GM21447 (cell line): Measurements from ENCODE around the gene NAA11.

ENCODE experiments used
- ATAC-seq: cut with Tn5 transposase; IDR thresholded peaks from one replicate; pipeline ENCODE4 v1.9.1; 2021; ENCODE audit not compliant: unreplicated experiment

Gene NAA11

DNA sequence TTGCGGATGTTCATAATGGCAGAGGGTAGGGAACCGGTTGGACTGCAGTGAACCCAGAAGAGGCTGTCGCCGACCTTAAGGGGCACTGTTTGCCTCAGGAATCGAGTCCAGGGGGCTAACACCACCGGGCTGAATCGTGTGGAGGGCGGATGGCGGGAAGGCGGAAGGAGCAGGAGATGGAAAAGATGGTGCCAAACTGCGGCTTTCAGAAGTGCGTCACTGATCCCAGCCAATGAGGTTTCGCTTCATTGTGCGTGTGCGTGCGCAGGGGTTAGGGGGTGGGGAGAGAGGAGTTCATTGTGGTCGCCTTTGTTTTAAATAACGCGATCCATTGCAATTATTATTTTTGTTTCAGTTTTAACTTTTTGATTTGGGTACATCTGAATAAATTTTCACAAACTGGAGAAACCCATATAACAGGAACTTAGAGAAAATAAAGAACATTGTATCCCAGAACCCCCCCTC lies at the start of gene NAA11:
TSS of gene NAA11 (minus strand) at position 198 of the 465 bp plus-strand sequence. CDS start at position 14, 184 bp downstream.
- ATAC-seq, result no peak

DNA sequence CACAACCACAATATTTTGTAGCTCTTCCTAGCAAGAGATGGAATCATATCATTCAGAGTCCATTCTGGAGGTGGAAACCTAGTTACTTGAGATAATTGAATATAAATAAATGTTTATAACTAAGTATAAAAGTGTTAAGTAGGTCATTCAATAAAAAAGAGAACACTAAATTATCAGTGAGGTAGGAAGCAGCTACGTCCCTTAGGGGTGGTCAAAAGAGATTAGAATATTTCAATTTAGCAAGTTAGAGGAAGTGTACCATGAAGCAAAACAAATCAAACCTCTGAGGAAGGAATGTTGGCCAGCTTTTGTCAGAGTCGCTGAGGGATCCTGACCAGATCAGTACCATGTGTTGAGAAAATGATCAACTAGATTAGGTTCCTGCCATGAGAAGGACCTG lies 44.2 kb upstream of the NAA11 start:
- no peak for ATAC-seq

DNA sequence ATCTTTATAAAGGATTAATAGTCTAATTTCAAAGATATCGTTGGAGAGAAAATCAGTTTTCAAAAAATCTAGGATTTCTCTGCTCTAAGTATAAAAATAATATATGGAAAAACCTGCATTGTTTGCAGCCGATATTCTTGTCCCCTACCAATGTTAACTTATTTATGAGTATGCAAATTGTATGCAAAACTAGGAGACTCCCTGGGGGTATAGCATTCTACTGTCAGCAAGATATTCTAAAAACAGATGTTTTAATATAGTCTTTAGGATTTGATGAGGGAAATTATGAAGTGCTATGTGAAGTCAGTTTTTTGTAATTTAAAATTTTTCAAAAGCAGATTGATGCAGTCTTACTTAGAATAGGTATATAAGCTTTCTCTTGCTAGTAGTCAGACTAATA lies 41.2 kb upstream of the NAA11 start:
- no peak for ATAC-seq

DNA sequence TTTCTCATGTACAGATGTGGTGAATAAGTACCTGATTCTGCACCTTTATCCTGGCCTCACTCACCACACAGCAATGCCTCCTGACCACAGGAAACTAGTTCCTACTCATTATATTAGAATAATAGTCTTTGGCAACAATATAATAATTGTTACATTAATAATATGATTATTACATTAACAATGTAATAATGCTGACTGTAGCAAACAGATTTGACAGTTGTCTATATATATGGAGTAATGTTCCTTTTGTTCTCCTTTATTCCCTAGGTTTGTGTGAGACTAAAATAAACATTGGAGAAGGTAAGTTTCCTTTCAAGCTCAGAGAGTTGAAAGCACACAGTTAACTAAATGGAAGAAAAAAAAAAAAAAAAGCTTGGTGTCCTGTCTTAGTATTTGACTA lies 40.6 kb upstream of the NAA11 start:
- no peak for ATAC-seq

DNA sequence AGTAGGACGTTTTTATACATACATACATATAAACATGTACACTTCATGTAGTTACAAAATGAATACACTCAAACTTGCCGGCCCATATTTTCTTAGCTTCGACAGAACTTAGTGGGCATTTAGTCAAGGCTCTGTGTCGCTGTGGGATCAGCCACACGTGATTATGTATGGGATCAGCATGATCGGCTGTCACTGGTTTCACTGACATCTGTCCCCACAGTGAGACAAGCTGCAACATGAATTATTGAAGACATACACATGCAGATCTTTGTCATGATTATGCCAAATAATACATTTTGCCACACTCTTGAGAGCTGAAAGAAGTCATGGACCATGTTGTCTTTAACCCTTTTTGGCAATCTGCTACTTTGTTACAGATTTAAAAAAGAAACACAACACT lies 38.2 kb upstream of the NAA11 start:
- ATAC-seq, result no peak

DNA sequence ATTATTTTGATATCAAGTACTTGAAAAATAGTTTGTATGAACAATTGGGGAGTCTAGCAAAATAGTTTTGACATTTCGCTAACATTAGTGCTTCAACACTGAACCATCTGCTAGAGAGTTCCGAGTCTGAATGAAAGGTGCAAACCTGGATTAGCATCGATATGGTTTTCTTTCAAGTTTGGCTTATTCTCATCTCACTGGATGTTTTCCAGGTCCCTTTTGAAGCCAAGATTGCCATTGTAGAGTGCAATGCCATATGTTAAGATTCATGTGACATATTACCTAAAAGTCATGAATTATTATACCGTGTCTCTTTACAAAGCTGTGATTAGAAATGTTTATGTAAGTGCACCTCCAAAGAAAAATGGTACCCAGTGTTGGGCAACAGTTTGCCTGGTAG lies 36.8 kb upstream of the NAA11 start:
- ATAC-seq, result no peak

DNA sequence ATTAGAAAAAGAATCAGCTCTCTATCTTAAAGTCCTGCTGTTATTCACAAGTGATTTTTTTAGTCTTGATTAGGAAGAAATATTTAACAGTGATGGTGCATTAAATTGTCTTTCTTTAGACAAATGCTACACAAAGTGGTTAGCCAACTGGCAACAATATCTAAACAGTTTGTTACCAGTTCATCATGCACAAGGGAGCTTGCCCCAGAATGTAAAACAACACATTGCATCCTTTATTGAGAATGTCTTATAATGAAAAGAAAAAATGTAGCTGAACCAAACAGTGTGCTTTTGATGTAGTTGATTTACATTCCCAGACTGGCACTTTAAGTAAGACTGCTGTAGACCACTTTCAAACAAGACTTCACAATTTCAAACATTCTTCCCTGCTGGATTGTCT lies 34.1 kb upstream of the NAA11 start:
- no peak for ATAC-seq

DNA sequence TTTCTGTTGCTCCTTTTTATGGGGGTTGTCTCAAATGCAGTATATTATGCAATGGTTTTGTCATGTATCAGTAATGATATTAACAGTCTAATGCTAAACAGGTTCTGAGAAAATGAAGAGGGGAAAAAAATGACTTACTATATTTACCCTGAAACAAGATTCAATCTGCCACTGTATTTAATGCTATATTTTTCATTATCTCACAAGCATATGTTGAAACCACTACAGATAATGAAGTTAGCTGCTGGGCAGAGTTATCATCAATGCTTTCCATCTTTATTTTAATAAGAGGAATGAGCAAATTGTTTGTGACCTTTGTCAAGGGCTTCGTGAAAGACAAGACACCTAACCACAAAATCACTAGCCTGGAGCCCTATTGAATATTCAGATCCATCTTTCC lies 32.6 kb upstream of the NAA11 start:
- no peak for ATAC-seq

DNA sequence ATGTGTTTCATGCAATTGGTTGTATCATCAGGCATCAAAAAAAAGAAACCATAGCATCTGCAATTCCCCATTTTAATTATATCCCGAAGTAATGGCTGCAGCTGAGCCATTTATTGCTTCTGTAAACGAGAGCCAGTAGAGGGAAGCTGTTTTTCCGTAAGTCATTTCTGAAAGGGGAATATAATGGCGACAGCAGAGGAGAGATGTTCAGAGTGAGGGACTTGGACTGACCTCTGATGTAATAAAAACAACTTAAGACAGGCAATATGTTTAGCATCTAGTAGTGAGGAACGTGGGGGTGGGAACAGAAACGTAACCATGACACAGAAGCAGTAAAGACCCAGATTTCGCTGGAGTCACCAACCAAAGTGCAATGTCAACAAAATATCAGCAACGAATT lies 31.5 kb upstream of the NAA11 start:
- ATAC-seq, result no peak

DNA sequence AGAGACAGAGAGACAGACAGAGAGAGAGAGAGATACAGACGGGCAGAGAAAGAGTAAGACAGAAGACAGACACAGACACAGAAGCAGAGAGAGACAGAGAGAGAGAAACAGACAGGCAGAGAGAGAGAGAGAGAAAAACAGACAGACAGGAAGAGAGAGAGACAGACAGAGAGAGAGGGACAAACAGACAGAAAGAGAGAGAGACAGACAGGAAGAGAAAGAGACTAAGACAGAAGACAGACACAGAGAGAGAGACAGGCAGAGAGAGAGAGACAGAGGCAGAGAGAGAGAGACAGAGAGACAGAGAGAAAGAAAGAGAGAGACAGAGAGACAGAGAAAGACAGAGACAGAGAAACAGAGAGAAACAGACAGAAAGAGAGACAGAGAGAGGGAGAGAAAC lies 27.2 kb upstream of the NAA11 start:
- ATAC-seq, result no peak

DNA sequence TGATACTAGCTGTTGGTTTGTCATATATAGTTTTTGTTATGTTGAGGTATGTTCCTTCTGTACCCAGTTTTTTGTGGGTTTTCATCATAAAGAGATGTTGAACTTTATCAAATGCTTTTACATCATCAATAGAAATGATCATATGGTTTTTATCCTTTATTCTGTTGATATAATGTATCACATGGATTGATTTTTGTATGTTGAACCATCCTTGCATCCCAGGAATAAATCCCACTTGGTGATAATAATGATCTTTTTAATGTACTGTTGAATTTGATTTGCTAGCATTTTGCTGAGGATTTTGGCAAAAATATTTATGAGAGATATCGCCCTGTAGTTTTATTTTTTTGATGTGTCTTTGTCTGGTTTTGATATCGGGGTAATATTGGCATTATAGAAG lies 22.5 kb upstream of the NAA11 start:
- ATAC-seq, result no peak

DNA sequence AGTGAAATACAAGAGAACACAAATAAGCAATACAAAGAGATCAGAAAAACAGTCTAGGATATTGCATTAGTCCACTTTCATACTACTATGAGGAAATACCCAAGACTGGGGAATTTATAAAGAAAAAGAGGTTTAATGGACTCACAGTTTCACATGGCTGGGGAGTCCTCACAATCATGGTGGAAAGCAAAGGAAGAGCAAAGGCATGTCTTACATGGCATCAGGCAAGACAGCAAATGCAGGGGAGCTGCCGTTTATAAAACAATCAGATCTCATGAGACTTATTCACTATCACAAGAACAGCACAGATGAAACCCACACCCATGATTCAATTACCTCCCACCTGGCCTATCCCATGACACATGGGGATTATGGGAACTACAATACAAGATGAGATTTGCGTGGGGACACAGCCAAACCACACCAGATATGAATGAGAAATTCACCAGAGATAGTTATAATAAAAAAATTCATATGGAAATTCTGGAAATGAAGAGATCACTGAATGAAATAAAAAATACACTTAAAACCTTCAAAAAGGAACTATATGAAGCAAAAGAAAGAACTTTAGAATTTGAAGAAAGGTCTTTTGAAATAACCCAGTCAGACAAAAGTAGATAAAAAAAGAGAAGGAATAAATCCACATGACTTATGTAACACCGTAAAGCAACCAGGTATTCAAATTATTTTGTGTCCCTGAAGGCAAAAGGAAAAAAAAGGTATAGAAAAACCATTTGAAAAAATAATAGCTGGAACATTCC lies 16.2 kb upstream of the NAA11 start:
- ATAC-seq, result no peak

DNA sequence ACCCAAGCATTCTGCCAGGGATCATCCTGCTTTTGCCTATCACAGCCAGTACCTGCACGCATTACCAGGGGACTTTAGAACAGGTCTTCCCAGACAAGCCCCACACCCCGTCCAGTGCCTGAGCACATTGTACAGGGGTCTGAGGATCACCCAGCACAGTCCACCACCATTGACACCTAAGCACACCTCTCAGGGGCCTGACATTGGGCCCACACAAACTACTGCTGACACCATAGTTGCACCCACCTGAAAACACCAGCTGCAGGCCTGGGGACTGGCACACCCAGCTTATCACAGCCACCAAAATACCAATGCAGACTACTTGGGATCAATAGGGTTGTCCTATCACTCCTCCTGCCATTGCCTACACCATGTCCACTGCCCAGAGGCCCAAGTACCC lies 14.7 kb upstream of the NAA11 start:
- ATAC-seq, result no peak

DNA sequence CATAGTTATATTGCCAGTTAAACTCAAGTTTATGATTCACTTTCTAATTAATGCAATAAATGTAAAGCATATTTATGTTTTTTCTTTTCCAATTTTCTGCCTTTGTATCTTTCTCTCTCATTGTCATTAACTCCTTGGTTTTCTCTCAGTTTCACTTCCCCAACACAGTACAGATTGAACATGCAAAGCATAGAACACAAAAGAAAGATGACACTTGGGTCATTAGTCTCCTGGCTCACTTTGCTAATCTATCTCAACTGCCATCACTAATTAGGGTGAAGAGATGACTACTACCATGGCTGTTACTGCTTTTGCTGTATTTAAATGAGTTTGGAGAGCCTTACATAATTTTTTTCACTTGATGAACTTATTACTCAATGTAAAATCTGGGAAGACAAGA lies 12.3 kb upstream of the NAA11 start:
- peak; percentile 48 for ATAC-seq

DNA sequence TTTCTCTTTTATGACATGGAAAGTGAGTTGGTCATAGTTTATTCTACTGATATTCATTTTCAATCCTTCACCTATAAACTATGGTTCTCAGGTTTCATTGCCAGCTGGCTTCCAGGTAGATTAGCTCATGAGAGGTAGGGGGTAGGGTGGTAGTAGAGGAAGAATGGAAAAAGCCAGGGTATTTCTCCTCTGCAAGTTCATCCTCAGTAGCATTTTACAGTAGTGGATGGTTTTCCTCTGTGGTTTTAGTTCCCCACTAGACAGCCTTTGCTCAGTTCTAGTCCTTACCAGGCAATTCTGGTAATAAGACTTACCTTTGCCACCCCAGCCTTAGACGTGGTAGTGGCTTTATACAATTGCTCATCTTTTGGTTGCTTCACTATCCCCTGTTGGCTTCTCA lies 8.9 kb upstream of the NAA11 start:
- ATAC-seq, result no peak

DNA sequence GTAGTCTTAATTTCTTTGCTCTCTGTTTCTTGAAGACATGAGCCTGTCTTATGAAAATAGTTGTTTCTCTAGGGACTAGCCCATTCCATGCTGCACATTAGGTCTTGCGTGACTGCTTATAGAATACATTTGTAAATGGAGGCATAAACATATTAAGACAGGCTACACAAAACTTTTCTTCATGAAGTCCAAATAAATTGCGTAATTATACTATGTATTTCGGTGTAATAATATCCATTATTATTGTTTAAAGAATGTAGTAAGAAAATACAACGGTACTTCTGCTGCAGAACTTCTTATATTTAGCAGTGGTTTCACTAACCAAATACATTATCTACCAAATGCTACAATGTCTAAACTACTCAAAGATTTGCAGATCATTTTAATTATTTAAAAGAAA lies 8.5 kb upstream of the NAA11 start:
- ATAC-seq, result no peak

DNA sequence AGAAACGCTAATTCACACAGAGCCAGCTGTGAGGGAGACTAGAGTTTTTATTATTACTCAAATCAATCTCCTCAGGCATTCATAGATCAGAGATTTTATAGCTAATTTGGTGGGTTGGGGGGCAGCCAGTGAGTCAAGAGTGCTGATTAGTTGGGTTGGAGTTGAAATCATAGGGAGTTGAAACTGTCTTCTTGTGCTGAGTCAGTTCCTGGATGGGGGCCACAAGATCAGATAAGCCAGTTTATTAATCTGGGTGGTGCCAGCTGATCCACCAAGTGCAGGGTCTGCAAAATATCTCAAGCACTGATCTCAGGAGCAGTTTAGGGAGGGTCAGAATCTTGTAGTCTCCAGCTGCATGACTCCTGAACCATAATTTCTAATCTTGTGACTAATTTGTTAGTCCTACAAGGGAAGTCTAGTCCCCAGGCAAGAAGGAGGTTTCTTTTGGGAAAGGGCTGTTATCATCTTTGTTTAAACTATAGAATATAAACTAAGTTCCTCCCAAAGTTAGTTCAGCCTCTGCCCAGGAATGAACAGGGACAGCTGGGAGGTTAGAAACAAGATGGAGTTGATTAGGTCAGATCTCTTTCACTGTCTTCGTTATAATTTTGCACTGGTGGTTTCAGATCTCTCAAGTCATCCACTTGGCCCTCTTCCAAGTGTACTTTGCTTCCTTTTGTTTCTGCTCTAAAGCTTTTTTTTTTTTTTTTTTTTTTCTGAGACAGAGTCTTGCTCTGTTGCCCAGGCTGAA lies 5.4 kb upstream of the NAA11 start:
- no peak for ATAC-seq

DNA sequence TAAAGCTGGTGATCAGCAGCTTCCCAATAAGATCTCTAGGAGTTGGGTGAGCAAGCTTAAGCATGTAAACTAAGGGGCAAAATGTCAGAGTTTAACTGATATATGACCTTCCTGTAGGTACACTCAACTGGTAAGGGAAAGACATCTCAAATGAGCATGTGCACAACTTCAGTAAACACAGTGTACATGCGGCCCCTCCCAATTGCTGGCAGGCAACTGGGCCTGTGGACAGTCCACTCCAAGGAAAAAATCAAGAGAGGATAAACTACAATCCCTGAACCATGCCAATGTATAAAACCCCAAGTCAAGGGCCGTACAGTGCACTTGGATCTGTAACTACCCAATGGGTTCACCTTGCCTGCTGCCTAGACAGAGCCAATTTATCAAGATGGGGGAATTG lies 4.9 kb upstream of the NAA11 start:
- ATAC-seq, result no peak

DNA sequence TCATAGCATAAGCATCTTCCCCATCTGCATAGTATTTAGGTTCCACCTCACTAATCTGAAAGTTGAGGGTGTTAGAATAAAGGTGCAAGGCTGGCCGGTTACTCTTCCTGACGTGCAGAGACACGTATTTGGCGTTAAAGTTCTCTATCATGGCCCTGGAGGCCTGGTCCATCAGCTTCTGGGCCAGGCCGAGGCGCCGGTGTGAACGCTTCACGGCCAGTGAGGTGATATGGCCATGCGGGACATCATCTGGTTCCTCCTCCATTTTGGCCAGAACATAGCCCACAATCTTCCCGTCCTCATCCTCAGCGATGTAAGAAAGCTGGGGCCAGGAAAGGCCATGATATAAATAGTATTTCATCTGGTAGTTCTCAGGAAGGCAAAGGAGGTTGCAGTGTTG lies 425 bp downstream of the NAA11 start:
- ATAC-seq, result no peak

DNA sequence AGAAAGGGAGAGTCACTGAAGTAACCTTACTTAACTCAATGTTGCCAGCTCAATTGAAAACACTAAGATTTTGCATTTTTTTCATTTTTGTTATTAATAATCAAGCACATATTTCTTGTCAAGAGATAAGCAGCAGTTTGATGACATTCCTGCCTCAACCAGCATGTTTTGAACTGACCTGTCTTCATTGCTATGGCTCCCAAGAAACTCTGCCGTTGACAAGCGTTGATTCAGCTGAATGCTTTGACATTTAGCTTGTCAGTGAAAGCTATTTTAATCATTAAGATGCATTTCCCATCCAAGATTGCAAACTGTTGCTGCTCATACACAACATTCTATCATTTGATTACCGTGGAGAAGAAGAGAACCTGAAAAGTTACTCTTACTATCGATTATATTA lies 5.9 kb downstream of the NAA11 start:
- no peak for ATAC-seq

DNA sequence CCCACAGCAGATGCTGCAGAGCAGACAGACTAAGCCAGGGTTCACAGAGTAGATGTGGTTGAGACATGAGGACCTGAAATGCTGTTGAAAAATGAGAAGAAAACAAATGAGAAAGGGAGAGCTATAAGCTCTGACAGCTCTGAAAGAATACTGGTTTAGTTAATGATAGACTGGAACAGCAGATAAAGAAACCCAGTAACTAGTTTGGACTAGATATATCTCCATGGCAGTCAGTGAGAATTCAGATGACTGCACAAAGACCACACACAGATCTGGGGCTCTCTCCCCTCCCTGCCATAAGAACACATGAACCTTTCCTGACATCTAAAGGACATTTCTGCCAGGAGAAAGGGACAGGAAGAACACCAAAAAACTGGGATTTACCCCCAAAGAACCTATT lies 8.2 kb downstream of the NAA11 start:
- no peak for ATAC-seq

DNA sequence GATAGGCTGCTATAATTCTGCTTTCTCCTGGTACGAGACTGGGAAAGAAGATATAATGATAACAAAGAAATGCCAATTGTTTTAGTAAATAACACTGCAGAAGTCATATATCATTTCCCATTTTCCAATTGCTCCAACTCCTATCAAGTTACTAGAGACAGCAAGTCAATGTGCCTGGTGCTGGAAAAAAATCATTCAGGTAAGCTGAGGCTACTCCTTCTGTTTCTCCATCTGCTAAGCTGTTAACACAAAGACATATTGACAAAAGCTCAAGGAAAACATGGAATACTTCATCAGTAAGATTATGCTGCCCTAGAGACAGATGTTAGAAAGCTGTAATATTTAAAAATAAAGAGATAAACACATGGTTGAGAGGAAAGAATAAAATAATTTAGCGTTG lies 10.0 kb downstream of the NAA11 start:
- no peak for ATAC-seq

DNA sequence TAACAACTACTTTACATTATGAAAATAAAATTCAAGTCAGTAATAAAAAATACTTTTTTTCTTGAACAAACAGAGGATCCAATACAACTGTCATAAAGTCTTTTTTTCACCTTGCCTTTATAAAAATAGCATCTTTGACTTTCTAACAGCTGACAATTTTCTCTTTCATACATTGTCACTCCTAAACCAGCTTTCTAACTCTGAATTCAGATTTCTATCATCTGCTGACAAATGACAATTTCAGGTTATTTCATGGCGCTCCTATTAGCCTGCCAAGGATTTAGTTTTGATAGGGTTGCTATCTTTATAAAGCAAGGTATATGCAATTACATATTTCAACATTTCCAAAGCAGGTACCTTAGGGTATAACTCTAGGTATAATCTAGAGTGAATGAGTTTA lies 14.6 kb downstream of the NAA11 start:
- no peak for ATAC-seq
